ENCODE measurements around the gene CDK11B.

The CDK11B gene

DNA sequence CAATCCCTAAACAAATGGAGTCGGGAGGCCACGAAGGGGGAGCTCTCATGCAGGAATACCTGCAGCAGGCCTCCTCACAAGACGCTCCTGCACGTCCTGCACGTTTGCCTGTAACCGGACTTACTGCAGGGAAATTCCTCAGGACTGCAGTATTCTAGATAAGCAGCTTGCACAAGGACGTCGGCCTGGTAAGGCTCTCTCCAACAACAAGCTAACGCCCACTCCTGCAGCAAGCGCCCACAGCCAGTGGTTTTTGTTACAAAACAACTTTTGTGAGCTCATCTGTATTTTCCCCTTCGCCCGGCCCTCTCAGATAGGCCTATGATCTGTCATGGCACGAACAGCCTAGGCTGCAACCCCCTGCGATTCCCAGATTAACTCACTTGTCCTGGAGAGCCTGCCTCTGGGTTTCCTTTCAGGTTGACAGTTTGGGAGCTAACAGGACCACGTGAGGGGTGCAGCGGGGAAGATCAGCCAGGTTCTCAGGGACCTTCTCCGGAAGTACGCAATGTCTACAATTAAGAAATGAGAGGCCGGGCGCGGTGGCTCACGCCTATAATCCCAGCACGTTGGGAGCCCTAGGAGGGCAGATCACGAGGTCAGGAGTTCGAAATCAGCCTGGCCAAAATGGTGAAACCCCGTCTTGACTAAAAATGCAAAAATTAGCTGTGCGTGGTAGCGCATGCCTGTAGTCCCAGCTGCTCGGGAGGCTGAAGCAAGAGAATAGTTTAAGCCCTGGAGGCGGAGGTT lies 44.4 kb downstream of the CDK11B start:
- H3K9me3 ChIP-seq (ENCODE audit: insufficient read depth, low read depth, low read length), result no peaks in the 10 kb centered on the region
- peaks cover 7% of the 10 kb centered on the region; the same call in 1 of the 2 replicates for H3K36me3 ChIP-seq (ENCODE audit: insufficient read depth, low read depth, low read length)
- H3K27me3 ChIP-seq (ENCODE audit: insufficient read depth, low read length), result no peaks in the 10 kb centered on the region
- H3K9ac ChIP-seq (ENCODE audit: low read depth, low read length), result peak overlapping the region; percentile 99; the same call in 1 of the 2 replicates
- peaks cover 6% of the 10 kb centered on the region; the same call in 1 of the 2 replicates for H3K4me1 ChIP-seq (ENCODE audit: insufficient read depth, low read length)
- H3K27ac ChIP-seq (ENCODE audit: low read length), result no peak overlapping the region
- peak overlapping the region; percentile 90 for H3K4me3 ChIP-seq (ENCODE audit: low read length)

DNA sequence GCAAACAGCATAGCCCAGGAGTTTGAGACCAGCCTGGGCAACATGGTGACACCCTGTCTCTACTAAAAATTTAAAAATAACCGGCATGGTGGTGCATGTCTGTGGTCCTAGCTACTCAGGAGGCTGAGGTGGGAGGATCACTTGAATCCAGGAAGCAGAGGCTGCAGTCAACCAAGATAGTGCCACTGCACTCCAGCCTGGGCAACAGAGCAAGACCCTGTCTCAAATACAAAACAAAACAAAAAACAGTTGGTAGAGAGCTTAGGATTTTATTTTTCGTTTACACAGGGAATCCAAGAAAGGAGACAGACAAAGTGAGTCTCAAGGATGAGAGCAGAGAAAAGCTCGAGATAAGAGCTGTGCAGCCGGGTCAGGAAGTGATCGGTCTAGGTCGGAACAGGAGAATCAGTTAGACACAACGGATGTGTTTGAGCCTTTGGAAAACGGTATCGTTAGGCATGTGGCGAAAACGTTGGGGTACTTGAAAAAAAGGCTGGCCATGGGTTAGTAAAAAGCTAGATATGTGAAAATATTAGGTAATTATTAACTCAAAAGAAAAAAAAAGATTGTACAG lies 45.2 kb downstream of the CDK11B start:
- Histone ChIP-seq H3K36me3 (ENCODE audit: insufficient read depth, low read depth, low read length) (peaks cover 7% of the 10 kb centered on the region; the same call in 1 of the 2 replicates), H3K4me3 (ENCODE audit: low read length) (peak overlapping the region; percentile 90; the same call in 1 of the 2 replicates), H3K9me3 (ENCODE audit: insufficient read depth, low read depth, low read length) (no peaks in the 10 kb centered on the region), H3K27me3 (ENCODE audit: insufficient read depth, low read length) (no peaks in the 10 kb centered on the region), H3K9ac (ENCODE audit: low read depth, low read length) (no peak overlapping the region), H3K27ac (ENCODE audit: low read length) (no peak overlapping the region), H3K4me1 (ENCODE audit: insufficient read depth, low read length) (peaks cover 6% of the 10 kb centered on the region; the same call in 1 of the 2 replicates)

DNA sequence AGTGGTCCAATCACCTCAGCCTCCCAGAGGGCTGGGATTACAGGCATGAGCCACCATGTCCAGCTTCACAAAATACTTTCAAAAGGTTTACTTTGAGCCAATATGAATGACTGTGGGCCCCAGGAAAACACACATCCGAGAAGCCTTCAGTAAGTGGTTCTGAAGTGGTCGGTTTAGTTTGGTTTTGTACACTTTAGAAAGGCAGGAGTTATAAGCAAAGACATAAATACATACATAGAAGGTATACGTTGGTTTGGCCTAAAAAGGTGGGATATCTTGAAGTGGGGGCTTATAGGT lies 46.8 kb downstream of the CDK11B start:
- Histone ChIP-seq H3K9ac (ENCODE audit: low read depth, low read length) (no peak overlapping the region), H3K27ac (ENCODE audit: low read length) (no peak overlapping the region)

DNA sequence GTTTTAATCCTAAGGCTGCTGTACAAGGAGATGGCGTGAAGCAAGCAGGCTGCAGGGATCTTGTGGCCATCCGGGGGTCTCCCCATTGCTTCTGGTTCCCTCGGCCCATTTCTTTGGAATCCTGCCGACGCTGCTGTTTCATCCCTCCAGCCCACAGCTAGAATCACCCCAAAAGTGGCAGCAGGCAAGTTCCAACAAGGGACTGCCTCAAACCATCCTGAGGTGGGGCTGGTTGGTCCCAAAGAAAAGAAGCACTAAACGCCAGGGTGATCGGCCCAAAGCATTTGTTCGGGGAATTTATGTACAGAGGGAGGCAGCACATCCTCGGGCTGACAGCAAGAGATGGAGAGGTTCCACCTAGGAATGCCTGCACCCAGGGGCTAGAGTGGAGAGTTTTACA lies 48.0 kb downstream of the CDK11B start:
- H3K9me3 ChIP-seq (ENCODE audit: insufficient read depth, low read depth, low read length), result no peaks in the 10 kb centered on the region
- no peak overlapping the region for H3K27ac ChIP-seq (ENCODE audit: low read length)
- H3K27me3 ChIP-seq (ENCODE audit: insufficient read depth, low read length), result no peaks in the 10 kb centered on the region
- H3K9ac ChIP-seq (ENCODE audit: low read depth, low read length), result no peak overlapping the region; the same call in 1 of the 2 replicates
- no peak overlapping the region for H3K4me3 ChIP-seq (ENCODE audit: low read length)
- H3K36me3 ChIP-seq (ENCODE audit: insufficient read depth, low read depth, low read length), result no peaks in the 10 kb centered on the region
- H3K4me1 ChIP-seq (ENCODE audit: insufficient read depth, low read length), result peaks cover 6% of the 10 kb centered on the region; the same call in 1 of the 2 replicates

More for the DNA sequence above, 46.8 kb downstream of the CDK11B start:
- no peaks in the 10 kb centered on the region for H3K36me3 ChIP-seq (ENCODE audit: insufficient read depth, low read depth, low read length)
- no peaks in the 10 kb centered on the region for H3K9me3 ChIP-seq (ENCODE audit: insufficient read depth, low read depth, low read length)
- no peaks in the 10 kb centered on the region for H3K27me3 ChIP-seq (ENCODE audit: insufficient read depth, low read length)
- H3K4me3 ChIP-seq (ENCODE audit: low read length), result no peak overlapping the region
- peaks cover 6% of the 10 kb centered on the region; the same call in 1 of the 2 replicates for H3K4me1 ChIP-seq (ENCODE audit: insufficient read depth, low read length)

DNA sequence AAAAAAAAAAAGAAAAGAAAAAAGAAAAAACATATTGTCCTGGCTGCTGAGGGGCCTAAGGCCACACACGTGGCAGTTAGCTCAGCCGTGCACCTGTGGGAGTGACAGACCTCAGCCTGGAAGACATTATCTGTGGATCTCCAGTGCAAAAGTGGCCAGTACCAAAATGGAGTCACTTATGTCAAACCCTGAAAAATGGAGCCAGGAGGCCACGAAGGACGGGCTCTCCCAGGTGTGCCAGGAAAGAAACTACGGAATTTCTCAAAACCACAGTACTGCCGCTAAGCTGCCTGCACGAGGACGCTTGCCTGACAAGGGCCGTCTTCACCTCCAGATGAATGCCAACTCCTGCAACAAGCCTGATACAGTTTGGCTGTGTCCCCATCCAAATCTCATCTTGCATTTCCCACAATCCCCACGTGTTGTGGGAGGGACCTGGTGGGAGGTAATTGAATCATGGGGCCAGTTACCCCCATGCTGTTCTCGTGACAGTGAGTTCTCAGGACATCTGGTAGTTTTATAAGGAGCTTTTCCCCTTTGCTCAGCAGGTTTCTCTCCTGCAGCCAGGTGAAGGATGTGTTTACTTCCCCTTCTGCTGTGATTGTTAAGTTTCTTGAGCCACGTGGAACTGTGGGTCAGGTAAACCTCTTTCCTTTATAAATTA lies 48.9 kb downstream of the CDK11B start:
- Histone ChIP-seq H3K27me3 (ENCODE audit: insufficient read depth, low read length) (no peaks in the 10 kb centered on the region), H3K4me1 (ENCODE audit: insufficient read depth, low read length) (peaks cover 6% of the 10 kb centered on the region; the same call in 1 of the 2 replicates), H3K4me3 (ENCODE audit: low read length) (no peak overlapping the region), H3K9ac (ENCODE audit: low read depth, low read length) (no peak overlapping the region), H3K27ac (ENCODE audit: low read length) (no peak overlapping the region), H3K9me3 (ENCODE audit: insufficient read depth, low read depth, low read length) (no peaks in the 10 kb centered on the region), H3K36me3 (ENCODE audit: insufficient read depth, low read depth, low read length) (no peaks in the 10 kb centered on the region)

DNA sequence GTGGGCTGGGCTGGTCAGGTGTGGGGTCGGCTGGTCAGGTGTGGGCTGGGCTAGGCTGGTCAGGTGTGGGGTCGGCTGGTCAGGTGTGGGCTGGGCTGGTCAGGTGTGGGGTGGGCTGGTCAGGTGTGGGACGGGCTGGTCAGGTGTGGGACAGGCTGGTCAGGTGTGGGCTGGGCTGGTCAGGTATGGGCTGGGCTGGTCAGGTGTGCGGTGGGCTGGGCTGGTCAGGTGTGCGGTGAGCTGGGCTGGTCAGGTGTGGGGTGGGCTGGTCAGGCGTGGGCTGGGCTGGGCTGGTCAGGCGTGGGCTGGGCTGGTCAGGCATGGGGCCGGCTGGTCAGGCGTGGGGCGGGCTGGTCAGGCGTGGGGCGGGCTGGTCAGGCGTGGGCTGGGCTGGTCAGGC lies 52.6 kb downstream of the CDK11B start:
- Histone ChIP-seq H3K36me3 (ENCODE audit: insufficient read depth, low read depth, low read length) (no peaks in the 10 kb centered on the region), H3K4me1 (ENCODE audit: insufficient read depth, low read length) (no peaks in the 10 kb centered on the region), H3K4me3 (ENCODE audit: low read length) (no peak overlapping the region), H3K9me3 (ENCODE audit: insufficient read depth, low read depth, low read length) (no peaks in the 10 kb centered on the region), H3K27me3 (ENCODE audit: insufficient read depth, low read length) (peaks cover 30% of the 10 kb centered on the region), H3K9ac (ENCODE audit: low read depth, low read length) (no peak overlapping the region), H3K27ac (ENCODE audit: low read length) (no peak overlapping the region)

DNA sequence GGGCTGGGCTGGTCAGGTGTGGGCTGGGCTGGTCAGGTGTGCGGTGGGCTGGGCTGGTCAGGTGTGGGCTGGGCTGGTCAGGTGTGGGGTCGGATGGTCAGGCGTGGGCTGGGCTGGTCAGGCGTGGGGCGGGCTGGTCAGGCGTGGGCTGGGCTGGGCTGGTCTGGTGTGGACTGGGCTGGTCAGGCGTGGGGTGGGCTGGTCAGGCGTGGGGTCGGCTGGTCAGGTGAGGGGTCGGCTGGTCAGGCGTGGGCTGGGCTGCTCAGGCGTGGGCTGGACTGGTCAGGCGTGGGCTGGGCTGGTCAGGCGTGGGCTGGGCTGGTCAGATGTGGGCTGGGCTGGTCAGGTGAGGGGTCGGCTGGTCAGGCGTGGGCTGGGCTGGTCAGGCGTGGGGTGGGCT lies 53.1 kb downstream of the CDK11B start:
- Histone ChIP-seq H3K36me3 (ENCODE audit: insufficient read depth, low read depth, low read length) (no peaks in the 10 kb centered on the region), H3K4me1 (ENCODE audit: insufficient read depth, low read length) (no peaks in the 10 kb centered on the region), H3K27ac (ENCODE audit: low read length) (no peak overlapping the region), H3K27me3 (ENCODE audit: insufficient read depth, low read length) (peaks cover 35% of the 10 kb centered on the region), H3K9me3 (ENCODE audit: insufficient read depth, low read depth, low read length) (no peaks in the 10 kb centered on the region), H3K9ac (ENCODE audit: low read depth, low read length) (no peak overlapping the region), H3K4me3 (ENCODE audit: low read length) (no peak overlapping the region)

DNA sequence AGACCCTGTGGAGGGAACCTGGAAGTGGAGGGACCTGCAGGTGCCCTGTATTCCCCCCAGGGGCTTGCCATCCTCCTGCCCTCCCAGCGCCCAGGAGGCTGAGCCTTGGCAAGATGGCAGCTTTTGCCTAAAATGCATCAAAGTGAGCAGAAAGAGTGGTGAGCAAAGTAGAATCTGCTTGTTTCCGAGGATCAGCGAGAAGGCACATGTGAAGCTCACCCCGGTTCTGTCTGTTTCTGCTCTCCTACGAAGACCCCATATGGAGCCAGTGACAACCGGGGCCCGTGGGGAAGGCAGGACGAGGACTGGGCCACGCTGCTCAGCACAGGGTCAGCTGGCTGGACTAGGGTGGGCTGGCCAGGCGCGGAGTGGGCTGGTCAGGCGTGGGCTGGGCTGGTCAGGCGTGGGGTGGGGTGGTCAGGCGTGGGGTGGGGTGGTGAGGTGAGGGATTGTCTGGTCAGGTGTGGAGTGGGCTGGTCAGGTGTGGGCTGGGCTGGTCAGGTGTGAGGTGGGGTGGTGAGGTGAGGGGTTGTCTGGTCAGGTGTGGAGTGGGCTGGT lies 53.7 kb downstream of the CDK11B start:
- H3K4me3 ChIP-seq (ENCODE audit: low read length), result no peak overlapping the region
- no peak overlapping the region for H3K9ac ChIP-seq (ENCODE audit: low read depth, low read length)
- H3K4me1 ChIP-seq (ENCODE audit: insufficient read depth, low read length), result no peaks in the 10 kb centered on the region
- peaks cover 42% of the 10 kb centered on the region for H3K27me3 ChIP-seq (ENCODE audit: insufficient read depth, low read length)
- H3K27ac ChIP-seq (ENCODE audit: low read length), result no peak overlapping the region
- no peaks in the 10 kb centered on the region for H3K36me3 ChIP-seq (ENCODE audit: insufficient read depth, low read depth, low read length)
- H3K9me3 ChIP-seq (ENCODE audit: insufficient read depth, low read depth, low read length), result no peaks in the 10 kb centered on the region

DNA sequence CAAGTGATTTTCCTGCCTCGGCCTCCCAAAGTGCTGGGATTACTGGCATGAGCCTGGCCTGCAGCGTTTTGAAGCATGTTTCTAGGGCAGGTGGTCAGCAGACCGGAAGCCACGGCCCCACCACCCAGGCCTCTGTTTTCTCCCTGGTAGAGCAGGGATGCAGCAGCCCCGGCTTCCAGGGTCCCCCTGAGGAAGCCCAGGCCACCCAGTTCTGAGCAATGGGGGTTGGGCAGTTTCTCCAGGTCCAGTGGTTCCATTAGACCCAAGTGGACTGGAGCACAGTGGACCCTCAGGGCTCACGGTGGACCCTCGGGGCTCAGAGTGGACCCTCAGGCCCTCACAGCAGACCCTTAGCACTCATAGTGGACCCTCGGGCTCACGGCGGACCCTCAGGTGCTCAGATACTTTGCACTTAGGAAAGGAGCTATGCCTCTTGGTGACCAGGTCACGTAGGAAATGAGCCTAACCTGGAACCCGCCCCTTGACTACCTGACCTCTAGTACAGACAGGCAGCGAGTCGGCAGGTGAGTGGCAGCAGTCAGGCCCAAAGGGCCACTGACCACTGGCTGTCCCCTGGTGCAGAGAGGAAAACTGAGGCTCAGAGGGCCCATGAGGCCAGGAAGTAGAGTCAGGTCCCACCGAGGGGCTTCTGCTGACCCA lies 54.3 kb downstream of the CDK11B start:
- H3K36me3 ChIP-seq (ENCODE audit: insufficient read depth, low read depth, low read length), result no peaks in the 10 kb centered on the region
- H3K9ac ChIP-seq (ENCODE audit: low read depth, low read length), result no peak overlapping the region
- no peak overlapping the region for H3K4me3 ChIP-seq (ENCODE audit: low read length)
- no peaks in the 10 kb centered on the region for H3K9me3 ChIP-seq (ENCODE audit: insufficient read depth, low read depth, low read length)
- H3K27ac ChIP-seq (ENCODE audit: low read length), result no peak overlapping the region
- H3K27me3 ChIP-seq (ENCODE audit: insufficient read depth, low read length), result peaks cover 42% of the 10 kb centered on the region
- no peaks in the 10 kb centered on the region for H3K4me1 ChIP-seq (ENCODE audit: insufficient read depth, low read length)

DNA sequence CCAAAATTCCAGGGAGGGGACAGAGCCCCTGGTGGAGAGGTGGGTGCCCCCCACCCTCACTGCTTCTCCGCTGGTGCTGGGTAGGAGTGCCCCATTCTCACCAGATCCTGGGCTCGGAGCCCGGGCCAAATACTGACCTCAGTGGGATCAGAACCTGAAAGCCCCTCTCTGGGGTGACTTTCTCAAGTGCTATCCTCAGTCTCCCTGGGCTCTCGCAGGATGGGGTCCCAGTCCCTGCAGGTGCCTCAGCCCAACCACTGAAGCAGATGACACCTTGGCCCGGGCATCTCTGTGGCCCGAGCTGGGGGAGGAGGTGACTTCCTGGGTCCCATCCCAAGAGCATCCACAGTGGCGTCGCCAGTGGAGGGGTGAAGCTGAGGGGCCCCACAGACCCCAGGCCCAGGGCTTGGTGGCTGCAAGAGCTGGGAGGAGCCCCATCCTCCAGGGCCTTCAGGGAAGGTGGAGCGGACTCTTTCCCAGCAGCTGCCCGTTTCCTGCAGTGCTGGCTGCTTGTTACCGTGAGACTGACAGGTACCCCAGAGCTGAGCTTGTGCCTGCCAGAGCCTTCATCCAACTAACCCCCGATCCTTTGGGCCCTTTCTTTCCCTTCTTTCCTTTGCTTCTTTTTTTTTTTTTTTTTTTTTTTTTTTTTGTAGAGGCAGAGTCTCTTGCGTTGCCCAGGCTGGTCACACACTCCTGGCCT lies 55.0 kb downstream of the CDK11B start:
- Histone ChIP-seq H3K36me3 (ENCODE audit: insufficient read depth, low read depth, low read length) (no peaks in the 10 kb centered on the region), H3K4me1 (ENCODE audit: insufficient read depth, low read length) (no peaks in the 10 kb centered on the region), H3K4me3 (ENCODE audit: low read length) (no peak overlapping the region), H3K9me3 (ENCODE audit: insufficient read depth, low read depth, low read length) (no peaks in the 10 kb centered on the region), H3K27me3 (ENCODE audit: insufficient read depth, low read length) (peaks cover 49% of the 10 kb centered on the region), H3K9ac (ENCODE audit: low read depth, low read length) (no peak overlapping the region), H3K27ac (ENCODE audit: low read length) (no peak overlapping the region)

DNA sequence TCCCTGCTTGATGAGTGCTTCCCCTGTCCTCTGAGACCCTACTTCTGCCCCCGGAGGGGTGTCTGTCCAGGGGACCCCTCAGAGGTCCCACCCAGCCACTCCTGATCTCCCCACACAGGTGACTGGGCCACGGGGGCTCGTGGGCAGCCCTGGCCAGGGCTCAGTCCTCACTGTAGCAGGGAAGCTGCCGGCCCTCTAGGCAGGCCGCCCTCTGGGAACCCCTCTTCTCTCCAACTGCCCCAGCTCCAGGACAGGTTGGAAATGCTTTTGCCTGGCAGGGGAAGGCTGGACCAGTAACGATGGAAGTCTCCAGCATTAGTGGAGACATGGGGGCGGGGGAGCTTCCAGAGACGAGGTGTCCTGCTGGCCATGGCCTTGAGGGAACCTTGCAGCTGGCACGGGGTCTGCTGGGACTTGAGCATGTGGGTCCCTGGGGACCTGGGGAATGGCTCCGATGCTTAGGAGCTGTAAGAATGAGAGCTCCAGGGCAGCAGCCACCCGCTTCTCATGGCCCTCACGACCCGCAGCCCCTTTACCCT lies 55.8 kb downstream of the CDK11B start:
- no peaks in the 10 kb centered on the region for H3K4me1 ChIP-seq (ENCODE audit: insufficient read depth, low read length)
- H3K9me3 ChIP-seq (ENCODE audit: insufficient read depth, low read depth, low read length), result no peaks in the 10 kb centered on the region
- no peak overlapping the region for H3K27ac ChIP-seq (ENCODE audit: low read length)
- no peak overlapping the region for H3K4me3 ChIP-seq (ENCODE audit: low read length)
- H3K36me3 ChIP-seq (ENCODE audit: insufficient read depth, low read depth, low read length), result no peaks in the 10 kb centered on the region
- no peak overlapping the region for H3K9ac ChIP-seq (ENCODE audit: low read depth, low read length)
- peaks cover 57% of the 10 kb centered on the region for H3K27me3 ChIP-seq (ENCODE audit: insufficient read depth, low read length)

Measured in iPS-20b (cell line).